ENCODE measurements around the gene TRIM28.
A peak's percentile ranks its signal among the peaks of the same experiment; 100 is the strongest.

The TRIM28 gene

GRCh38 chr19:58548859-58549663, 5.2 kb downstream of the TRIM28 start:
- H3K79me2 ChIP-seq (ENCODE audit: insufficient read depth, low read length) = peaks cover 84% of the 10 kb centered on the region
- H3K27ac ChIP-seq (ENCODE audit: low read length) = no peak overlapping the region
- no peak overlapping the region for H3K4me3 ChIP-seq (ENCODE audit: low read depth in 1 of 2, low read length in 2 of 2)
- H2AFZ ChIP-seq (ENCODE audit: low read depth, low read length) = no peak overlapping the region
- H3K27me3 ChIP-seq (ENCODE audit: insufficient read depth, low read length, poor library complexity) = no peaks in the 10 kb centered on the region
- no peaks in the 10 kb centered on the region for H3K9me3 ChIP-seq (ENCODE audit: insufficient read depth, low read length, severe bottlenecking)
- peaks cover 80% of the 10 kb centered on the region for H3K36me3 ChIP-seq (ENCODE audit: insufficient read depth, low read length)
- peak overlapping the region; percentile 84; the same call in 1 of the 2 replicates for H3K4me2 ChIP-seq (ENCODE audit: insufficient read depth, low read length)
- DNase-seq = no peak
- ATAC-seq (ENCODE audit: insufficient read depth, low read depth) = no peak
- peaks cover 75% of the 10 kb centered on the region for H3K4me1 ChIP-seq (ENCODE audit: insufficient read depth, low read length)
- no peak overlapping the region for H3K9ac ChIP-seq (ENCODE audit: low read depth, low read length)
- TF ChIP-seq CTCF (IDR thresholded peaks at IDR 0.05; ENCODE audit: borderline replicate concordance, extremely low read depth, low read length, poor library complexity, severe bottlenecking) (no peak), EZH2 (IDR thresholded peaks at IDR 0.05; ENCODE audit: borderline replicate concordance, low read depth, low read length, severe bottlenecking) (no peak)
- peaks cover 86% of the 10 kb centered on the region for H4K20me1 ChIP-seq (ENCODE audit: insufficient read depth, low read length)

DNA sequence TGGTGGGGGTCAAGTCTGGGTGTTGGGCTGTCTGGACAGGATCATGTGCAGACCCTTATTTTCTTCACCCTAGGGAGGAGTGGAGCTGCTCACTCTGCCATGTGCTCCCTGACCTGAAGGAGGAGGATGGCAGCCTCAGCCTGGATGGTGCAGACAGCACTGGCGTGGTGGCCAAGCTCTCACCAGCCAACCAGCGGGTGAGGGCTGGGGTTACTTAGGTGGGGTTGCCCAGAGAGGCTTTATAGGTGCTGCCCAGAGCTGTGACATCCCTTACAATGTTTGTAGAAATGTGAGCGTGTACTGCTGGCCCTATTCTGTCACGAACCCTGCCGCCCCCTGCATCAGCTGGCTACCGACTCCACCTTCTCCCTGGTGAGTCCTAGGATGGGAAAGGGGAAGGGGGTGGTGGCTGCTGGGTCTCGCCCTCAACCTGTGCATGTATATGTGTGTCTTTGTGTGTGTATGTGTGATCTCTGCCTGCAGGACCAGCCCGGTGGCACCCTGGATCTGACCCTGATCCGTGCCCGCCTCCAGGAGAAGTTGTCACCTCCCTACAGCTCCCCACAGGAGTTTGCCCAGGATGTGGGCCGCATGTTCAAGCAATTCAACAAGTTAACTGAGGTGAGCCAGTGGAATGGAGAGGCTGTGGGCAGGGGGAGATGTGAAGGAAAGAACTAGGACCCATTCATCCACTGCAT, 5.9 kb downstream of the TRIM28 start:
- Histone ChIP-seq H2AFZ (ENCODE audit: low read depth, low read length) (no peak overlapping the region), H3K36me3 (ENCODE audit: insufficient read depth, low read length) (peaks cover 78% of the 10 kb centered on the region), H3K79me2 (ENCODE audit: insufficient read depth, low read length) (peaks cover 87% of the 10 kb centered on the region), H3K9ac (ENCODE audit: low read depth, low read length) (no peak overlapping the region), H3K27ac (ENCODE audit: low read length) (no peak overlapping the region), H3K27me3 (ENCODE audit: insufficient read depth, low read length, poor library complexity) (no peaks in the 10 kb centered on the region), H3K4me1 (ENCODE audit: insufficient read depth, low read length) (peaks cover 81% of the 10 kb centered on the region), H3K9me3 (ENCODE audit: insufficient read depth, low read length, severe bottlenecking) (no peaks in the 10 kb centered on the region), H4K20me1 (ENCODE audit: insufficient read depth, low read length) (peaks cover 89% of the 10 kb centered on the region), H3K4me3 (ENCODE audit: low read depth in 1 of 2, low read length in 2 of 2) (no peak overlapping the region), H3K4me2 (ENCODE audit: insufficient read depth, low read length) (no peak overlapping the region; the same call in 1 of the 2 replicates)
- ATAC-seq (ENCODE audit: insufficient read depth, low read depth) (no peak), DNase-seq (no peak)
- TF ChIP-seq CTCF (IDR thresholded peaks at IDR 0.05; ENCODE audit: borderline replicate concordance, extremely low read depth, low read length, poor library complexity, severe bottlenecking) (no peak), EZH2 (IDR thresholded peaks at IDR 0.05; ENCODE audit: borderline replicate concordance, low read depth, low read length, severe bottlenecking) (no peak)

DNA sequence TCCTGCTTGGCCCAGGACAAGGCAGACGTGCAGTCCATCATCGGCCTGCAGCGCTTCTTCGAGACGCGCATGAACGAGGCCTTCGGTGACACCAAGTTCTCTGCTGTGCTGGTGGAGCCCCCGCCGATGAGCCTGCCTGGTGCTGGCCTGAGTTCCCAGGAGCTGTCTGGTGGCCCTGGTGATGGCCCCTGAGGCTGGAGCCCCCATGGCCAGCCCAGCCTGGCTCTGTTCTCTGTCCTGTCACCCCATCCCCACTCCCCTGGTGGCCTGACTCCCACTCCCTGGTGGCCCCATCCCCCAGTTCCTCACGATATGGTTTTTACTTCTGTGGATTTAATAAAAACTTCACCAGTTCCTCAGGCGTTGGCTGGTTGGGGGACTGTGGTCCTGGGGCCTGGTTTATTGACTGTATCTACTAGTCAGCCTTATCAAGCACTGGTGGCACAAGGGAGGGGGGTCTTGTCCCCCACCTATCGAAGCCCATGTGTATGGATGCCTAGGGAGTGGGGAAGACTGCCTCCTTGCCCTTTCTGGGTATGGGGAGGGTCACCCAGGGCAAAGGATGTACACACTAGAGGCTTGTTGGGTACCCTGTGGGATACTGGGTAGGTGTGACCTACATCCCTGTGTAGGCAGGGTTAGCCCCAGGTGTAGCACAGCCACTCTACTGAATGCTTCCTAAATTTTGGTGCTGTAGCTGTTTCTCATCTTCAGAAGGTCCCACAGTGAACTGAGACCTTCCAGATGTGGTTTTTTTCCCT, 6.7 kb downstream of the TRIM28 start:
- Histone ChIP-seq H3K4me1 (ENCODE audit: insufficient read depth, low read length) (peaks cover 81% of the 10 kb centered on the region), H3K36me3 (ENCODE audit: insufficient read depth, low read length) (peaks cover 75% of the 10 kb centered on the region), H2AFZ (ENCODE audit: low read depth, low read length) (no peak overlapping the region), H3K79me2 (ENCODE audit: insufficient read depth, low read length) (peaks cover 84% of the 10 kb centered on the region), H3K27ac (ENCODE audit: low read length) (no peak overlapping the region), H4K20me1 (ENCODE audit: insufficient read depth, low read length) (peaks cover 82% of the 10 kb centered on the region), H3K9ac (ENCODE audit: low read depth, low read length) (no peak overlapping the region), H3K4me2 (ENCODE audit: insufficient read depth, low read length) (no peak overlapping the region), H3K27me3 (ENCODE audit: insufficient read depth, low read length, poor library complexity) (no peaks in the 10 kb centered on the region), H3K9me3 (ENCODE audit: insufficient read depth, low read length, severe bottlenecking) (no peaks in the 10 kb centered on the region), H3K4me3 (ENCODE audit: low read depth in 1 of 2, low read length in 2 of 2) (no peak overlapping the region)
- TF ChIP-seq CTCF (IDR thresholded peaks at IDR 0.05; ENCODE audit: borderline replicate concordance, extremely low read depth, low read length, poor library complexity, severe bottlenecking) (no peak), EZH2 (IDR thresholded peaks at IDR 0.05; ENCODE audit: borderline replicate concordance, low read depth, low read length, severe bottlenecking) (no peak)
- no peak for ATAC-seq (ENCODE audit: insufficient read depth, low read depth)
- DNase-seq = peak; percentile 13
